IMR-90 (cell line): Measurements from ENCODE around the gene IMPDH1. TPM values are rescaled to one million over a fixed set of nuclear protein-coding genes. Genes with fewer than 3 reads are reported as not detected.

ENCODE experiments used
- ATAC-seq: fragments of 200-7000 bp; cut with Tn5 transposase; 2 replicates; pipeline ENCODE4 v1.9.1; 2020; ENCODE audit warnings: low read depth, mild to moderate bottlenecking, moderate library complexity
- BruUV-seq: library from RNA; stranded (reverse); fragments of 400-500 nt; replicated peaks from 2 replicates; lab custom pipeline; 2021; lab: Mats Ljungman, UMichigan
- CTCF ChIA-PET: fragments of 300-600 bp; formaldehyde crosslinking; extraction: SDS; loops from one replicate; lab custom pipeline; 2021; ENCODE audit warnings: antibody characterized with exemption; lab: Yijun Ruan, JAX
- POLR2A ChIA-PET: fragments of 300-600 bp; sonication (Branson Sonifier 250); formaldehyde crosslinking; loops from one replicate; lab custom pipeline; 2022; ENCODE audit warnings: antibody characterized with exemption; ENCODE audit not compliant: unreplicated experiment; lab: Charles Lee
- DNase-seq: peaks from one replicate; pipeline ENCODE4 v3.0.0; 2013
- H2AFZ ChIP-seq: replicated peaks from 2 replicates; pipeline ENCODE3; 2013; ENCODE audit warnings: low read length, mild to moderate bottlenecking; ENCODE audit not compliant: poor library complexity
- H2AK5ac ChIP-seq: 2 replicates; pipeline ENCODE4 v1.6.1; 2013; ENCODE audit warnings: low read depth, low read length, inconsistent platforms
- H2AK9ac ChIP-seq: replicated peaks from 2 replicates; pipeline ENCODE3; 2013; ENCODE audit warnings: mild to moderate bottlenecking, low read depth, low read length, moderate library complexity; ENCODE audit not compliant: poor library complexity
- H2BK120ac ChIP-seq: 2 replicates; pipeline ENCODE4 v1.6.1; 2013; ENCODE audit warnings: low read depth, low read length, inconsistent platforms
- H2BK15ac ChIP-seq: 3 replicates; pipeline ENCODE4 v1.6.1; 2013; ENCODE audit warnings: low read depth, low read length, inconsistent platforms
- H2BK20ac ChIP-seq: 2 replicates; pipeline ENCODE4 v1.6.1; 2013; ENCODE audit warnings: low read depth, mild to moderate bottlenecking, inconsistent platforms, low read length, moderate library complexity
- H2BK5ac ChIP-seq: 2 replicates; pipeline ENCODE4 v1.6.1; 2013; ENCODE audit warnings: mild to moderate bottlenecking, low read depth, low read length, inconsistent platforms; ENCODE audit not compliant: poor library complexity, severe bottlenecking
- H3K14ac ChIP-seq: replicated peaks from 2 replicates; pipeline ENCODE4 v1.6.1; 2013; ENCODE audit warnings: low read depth, low read length, inconsistent platforms
- H3K18ac ChIP-seq: 2 replicates; pipeline ENCODE4 v1.6.1; 2013; ENCODE audit warnings: low read depth, low read length, control low read depth
- H3K23ac ChIP-seq: 2 replicates; pipeline ENCODE4 v1.6.1; 2013; ENCODE audit warnings: low read depth, low read length, inconsistent platforms
- H3K27ac ChIP-seq: 2 replicates; pipeline ENCODE4 v1.5.1; 2013; ENCODE audit warnings: mild to moderate bottlenecking, control low read depth, low read length; ENCODE audit not compliant: insufficient read depth
- H3K27me3 ChIP-seq: 2 replicates; pipeline ENCODE4 v1.6.1; 2013; ENCODE audit warnings: low read length; ENCODE audit not compliant: control insufficient read depth, insufficient read depth
- H3K36me3 ChIP-seq: 2 replicates; pipeline ENCODE4 v1.6.1; 2013; ENCODE audit warnings: low read length, mixed read lengths; ENCODE audit not compliant: control insufficient read depth, insufficient read depth
- H3K4ac ChIP-seq: 2 replicates; pipeline ENCODE4 v1.6.1; 2013; ENCODE audit warnings: low read depth, low read length, inconsistent platforms
- H3K4me1 ChIP-seq: 2 replicates; pipeline ENCODE4 v1.6.1; 2013; ENCODE audit warnings: low read length, mixed read lengths; ENCODE audit not compliant: control insufficient read depth, insufficient read depth
- H3K4me2 ChIP-seq: 2 replicates; pipeline ENCODE4 v1.6.1; 2013; ENCODE audit warnings: low read depth, mild to moderate bottlenecking, control low read depth, low read length, moderate library complexity
- H3K4me3 ChIP-seq: 2 replicates; pipeline ENCODE4 v1.5.1; 2013; ENCODE audit warnings: low read depth, mild to moderate bottlenecking, control low read depth, low read length, moderate library complexity; ENCODE audit not compliant: insufficient read depth
- H3K56ac ChIP-seq: 2 replicates; pipeline ENCODE4 v1.6.1; 2013; ENCODE audit warnings: low read length, inconsistent platforms; ENCODE audit not compliant: insufficient read depth; ENCODE audit errors: extremely low read depth
- H3K79me1 ChIP-seq, 2 experiments: 2 replicates each; pipeline ENCODE4 v1.6.1; 2013; ENCODE audit warnings: low read length in 2 of 2, inconsistent platforms in 1 of 2, low read depth in 1 of 2
- H3K9ac ChIP-seq: 2 replicates; pipeline ENCODE4 v1.6.1; 2013; ENCODE audit warnings: low read depth, low read length, control low read depth
- H3K9me1 ChIP-seq: 2 replicates; pipeline ENCODE4 v1.6.1; 2013; ENCODE audit warnings: low read length, inconsistent platforms; ENCODE audit not compliant: insufficient read depth
- H3K9me3 ChIP-seq: 2 replicates; pipeline ENCODE4 v1.6.1; 2013; ENCODE audit warnings: low read length; ENCODE audit not compliant: control insufficient read depth, insufficient read depth
- H4K20me1 ChIP-seq: 2 replicates; pipeline ENCODE4 v1.6.1; 2013; ENCODE audit warnings: low read length, inconsistent platforms; ENCODE audit not compliant: insufficient read depth
- H4K5ac ChIP-seq: 2 replicates; pipeline ENCODE4 v1.6.1; 2013; ENCODE audit warnings: mild to moderate bottlenecking, low read depth, low read length, control low read depth
- H4K8ac ChIP-seq, 2 experiments: 2 replicates each; pipeline ENCODE4 v1.6.1; 2013; ENCODE audit warnings: low read depth in 2 of 2, low read length in 2 of 2, control low read depth in 1 of 2, inconsistent platforms in 1 of 2
- H4K91ac ChIP-seq: 2 replicates; pipeline ENCODE4 v1.6.1; 2013; ENCODE audit warnings: low read depth, low read length, inconsistent platforms; ENCODE audit not compliant: insufficient read depth
- BHLHE40 ChIP-seq: fragments of 150-350 bp; IDR thresholded peaks from 2 replicates; pipeline ENCODE4 v1.6.1; 2016; ENCODE audit warnings: mild to moderate bottlenecking, low read depth, low read length
- CEBPB ChIP-seq: IDR thresholded peaks from 2 replicates; pipeline ENCODE4 v1.6.1; 2012; ENCODE audit warnings: low read depth, low read length, improper control_type of control experiment
- CHD1 ChIP-seq: IDR thresholded peaks from 2 replicates; pipeline ENCODE4 v1.6.1; 2012; ENCODE audit warnings: low read depth, low read length, improper control_type of control experiment
- CTCF ChIP-seq: conservative IDR thresholded peaks from 2 replicates; pipeline ENCODE4 v1.5.1; 2012; ENCODE audit warnings: mild to moderate bottlenecking, low read depth, low read length, improper control_type of control experiment
- ELK1 ChIP-seq: fragments of 150-350 bp; IDR thresholded peaks from 2 replicates; pipeline ENCODE4 v1.6.1; 2016; ENCODE audit warnings: low read depth, mild to moderate bottlenecking, low read length, moderate library complexity, borderline replicate concordance
- MAZ ChIP-seq: IDR thresholded peaks from 2 replicates; pipeline ENCODE4 v1.6.1; 2012; ENCODE audit warnings: low read depth, mild to moderate bottlenecking, low read length, improper control_type of control experiment, moderate library complexity, borderline replicate concordance
- NFE2L2 ChIP-seq: fragments of 150-350 bp; IDR thresholded peaks from 2 replicates; pipeline ENCODE4 v1.6.1; 2016; ENCODE audit warnings: low read depth, mild to moderate bottlenecking, low read length
- RAD21 ChIP-seq: IDR thresholded peaks from 2 replicates; pipeline ENCODE4 v1.6.1; 2012; ENCODE audit warnings: low read length, improper control_type of control experiment
- SMC3 ChIP-seq: fragments of 150-350 bp; IDR thresholded peaks from 2 replicates; pipeline ENCODE4 v1.6.1; 2016; ENCODE audit warnings: low read depth, mild to moderate bottlenecking, antibody characterized with exemption, low read length, moderate library complexity
- USF2 ChIP-seq: fragments of 150-350 bp; IDR thresholded peaks from 2 replicates; pipeline ENCODE4 v1.6.1; 2017; ENCODE audit warnings: mild to moderate bottlenecking, antibody characterized with exemption, low read length, low read depth
- WGBS, 2 experiments: methylation state at CpG; one replicate each; pipeline versions ENCODE4 v1.1.5 to v1.1.7; 2013; ENCODE audit warnings: missing lambda C conversion rate in 2 of 2; ENCODE audit not compliant: insufficient read length in 1 of 2; ENCODE audit errors: extremely low coverage in 2 of 2; 5-methylcytosine and 5-hydroxymethylcytosine counted together
- dilution Hi-C: fragments of 300-500 bp; cut with HindIII; formaldehyde crosslinking; loops from one replicate; pipeline ENCODE4 v1.14.3; 2018; ENCODE audit warnings: low sequenced_read_pairs; ENCODE audit not compliant: unreplicated experiment
- in situ Hi-C: fragments of 300-500 bp; cut with MboI; formaldehyde crosslinking; loops from 3 replicates; pipeline ENCODE4 v1.14.3; 2019; ENCODE audit warnings: low sequenced_read_pairs, inconsistent platforms, mixed read lengths
- intact Hi-C: fragments of 100-400 bp; cut with micrococcal nuclease; formaldehyde crosslinking; loops from 2 replicates; pipeline ENCODE4 v1.10.0; 2022
- polyA plus RNA-seq, 3 experiments: library from polyadenylated mRNA; depleted of rRNA; stranded (reverse); fragments of >200 nt; gene quantifications; 2 replicates each; pipeline ENCODE4 v1.2.3, GENCODE V29; 2012; ENCODE audit warnings: low replicate concordance in 1 of 3
- total RNA-seq: library from RNA; depleted of rRNA; stranded (reverse); fragments of >200 nt; gene quantifications from 2 replicates; pipeline ENCODE4 v1.2.3, GENCODE V29; 2012

IMPDH1 gene
- total and polyA plus RNA-seq, 2 of the 4 experiments (the other 2 are of a cell fraction), result 49.5 to 69.3 TPM

GRCh38 chr7:128403676-128404075 is 6.1 kb downstream of the IMPDH1 start:
- dilution Hi-C loops (no loop called here), in situ Hi-C loops (no loop called here)
- H3K9ac ChIP-seq, result no peak overlapping the region

More at GRCh38 chr7:128403676-128404075, 6.1 kb downstream of the IMPDH1 start:
- Histone ChIP-seq H3K56ac (no peak overlapping the region), H2AFZ (no peak overlapping the region), H3K9me1 (peaks cover 9% of the 10 kb centered on the region; the same call in 1 of the 2 replicates), H3K4ac (no peak overlapping the region), H4K20me1 (peaks cover 18% of the 10 kb centered on the region), H3K4me2 (no peak overlapping the region), H2BK20ac (no peak overlapping the region), H2BK120ac (no peak overlapping the region), H3K9me3 (no peaks in the 10 kb centered on the region), H2BK5ac (no peak overlapping the region), H2BK15ac (no peak overlapping the region), H3K4me1 (peaks cover 14% of the 10 kb centered on the region), H2AK5ac (0 out of 2 replicates have a peak overlapping the region, but pooled peaks have one; percentile 12), H2AK9ac (peak overlapping the region; percentile 15), H3K14ac (no peak overlapping the region), H4K8ac (no peak overlapping the region), H3K18ac (no peak overlapping the region), H3K79me1 (peaks cover 19 to 44% of the 10 kb centered on the region in 2 experiments), H3K36me3 (peaks cover 20% of the 10 kb centered on the region), H3K27ac (no peak overlapping the region), H3K23ac (0 out of 2 replicates have a peak overlapping the region, but pooled peaks have one; percentile 9), H3K27me3 (no peaks in the 10 kb centered on the region), H4K5ac (no peak overlapping the region), H3K4me3 (no peak overlapping the region), H4K91ac (no peak overlapping the region)
- no TSS peak for BruUV-seq
- ATAC-seq, result no peak
- WGBS, 2 experiments, result 100% methylated on average over 1 of the region's 5 CpGs; no CpG with 5 or more reads in 1 of the 2 experiments
- POLR2A ChIA-PET, result no interaction called here
- TF ChIP-seq SMC3 (no peak), CTCF (no peak), CEBPB (no peak), USF2 (no peak), BHLHE40 (no peak), ELK1 (no peak), CHD1 (no peak), RAD21 (no peak), NFE2L2 (no peak), MAZ (no peak)
- intact Hi-C loops, result no loop called here
- DNase-seq, result no peak
- CTCF ChIA-PET, result no interaction called here
